HG02884 (cell line): ENCODE results near the gene GPM6B.
"Not testable (repeated sequence)": the region's sequence is repeated elsewhere in the genome, so short reads cannot be mapped to it uniquely, and the experiment has no call there.

Experiments
- ATAC-seq: cut with Tn5 transposase; IDR thresholded peaks from one replicate; pipeline ENCODE4 v1.9.1; 2021; ENCODE audit warnings: mild to moderate bottlenecking, moderate library complexity; ENCODE audit not compliant: unreplicated experiment

GPM6B gene

GRCh38 chrX:13733506-13733905 lies 83.4 kb downstream of the GPM6B start:
- ATAC-seq = no peak

- ATAC-seq = no peak
These were observed 84.4 kb downstream of the GPM6B start for GRCh38 chrX:13732246-13733067.

GRCh38 chrX:13730523-13730922 lies 86.4 kb downstream of the GPM6B start:
- not testable (repeated sequence) for ATAC-seq

- not testable (repeated sequence) for ATAC-seq
These were observed 90.3 kb downstream of the GPM6B start for GRCh38 chrX:13726583-13726982.

GRCh38 chrX:13724878-13725277 lies 92.0 kb downstream of the GPM6B start:
- ATAC-seq = not testable (repeated sequence)

- ATAC-seq = no peak
These were observed 94.9 kb downstream of the GPM6B start for GRCh38 chrX:13721819-13722519.

- no peak for ATAC-seq
These were observed 95.5 kb downstream of the GPM6B start for GRCh38 chrX:13721371-13721770.
